Posterior vena cava (tissue), 2 donors: ENCODE measurements around the gene RCC2. TPM values are rescaled to one million over a fixed set of nuclear protein-coding genes. Genes with fewer than 3 reads are reported as not detected.
"Not testable (repeated sequence)": the region's sequence is repeated elsewhere in the genome, so short reads cannot be mapped to it uniquely, and the experiment has no call there.

ENCODE experiments used
- DNase-seq: peaks from one replicate; pipeline ENCODE4 v3.0.0-alpha.2; 2020; ENCODE audit warnings: low spot score
- intact Hi-C, 2 donors: fragments of 100-400 bp; cut with DNase I; formaldehyde crosslinking; loops; one replicate each; pipeline versions ENCODE4 v1.14.1 to v1.14.2; 2022 to 2023
- total RNA-seq, 2 donors: library from RNA; stranded (reverse); fragmentation: NEBNext Ultra II Directional; extraction: Animal tissue kit (Norgen Biotek cat#: 25700); gene quantifications; one replicate each; pipeline ENCODE4 v1.2.1, GENCODE V29; 2021
- donor health status: DM: yes; HTN: yes; CAD: no.
- donor health status: DM: yes; HTN: yes; CAD: no.

RCC2 gene
- total RNA-seq, 2 donors from 2014 or later = 17.3 to 22.2 TPM

DNA sequence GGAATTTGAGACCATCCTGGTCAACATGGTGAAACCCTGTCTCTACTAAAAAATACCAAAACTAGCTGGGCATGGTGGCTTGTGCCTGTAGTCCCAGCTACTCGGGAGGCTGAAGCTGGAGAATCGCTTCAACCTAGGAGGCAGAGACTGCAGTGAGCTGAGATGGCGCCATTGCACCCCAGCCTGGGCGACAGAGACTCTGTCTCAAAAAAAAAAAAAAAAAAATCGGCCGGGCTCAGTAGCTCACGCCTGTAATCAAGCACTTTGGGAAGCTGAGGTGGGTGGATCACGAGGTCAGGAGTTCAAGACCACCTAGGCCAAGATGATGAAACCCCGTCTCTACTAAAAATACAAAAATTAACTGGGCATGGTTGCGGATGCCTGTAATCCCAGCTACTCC lies 12.7 kb upstream of the RCC2 start:
- DNase-seq, intact Hi-C loops: not testable (repeated sequence)

GRCh38 chr1:17451731-17452130 lies 12.3 kb upstream of the RCC2 start:
- no peak for DNase-seq
- intact Hi-C loops = no loop called here

GRCh38 chr1:17447501-17447992 lies 8.1 kb upstream of the RCC2 start:
- DNase-seq = no peak
- intact Hi-C loops = no loop called here

- no peak for DNase-seq
- intact Hi-C loops = no loop called here
Measured at GRCh38 chr1:17442841-17443240, 3.4 kb upstream of the RCC2 start.

DNA sequence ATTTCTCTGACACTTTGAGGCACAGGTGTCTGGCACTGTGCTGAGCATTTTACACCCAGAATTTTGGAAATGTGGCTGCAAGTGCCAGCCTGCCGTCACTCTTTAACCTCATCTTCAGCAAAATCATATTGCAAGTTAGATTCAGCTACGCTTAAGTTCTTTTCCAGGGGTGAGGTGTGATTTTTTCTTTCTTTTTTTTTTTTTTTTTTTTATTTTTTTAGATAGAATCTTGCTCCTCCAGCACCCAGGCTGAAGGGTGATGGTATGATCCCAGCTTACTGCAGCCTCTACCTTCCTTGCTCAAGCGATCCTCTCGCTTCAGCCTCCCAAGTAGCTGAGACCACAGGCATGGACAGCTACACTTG lies 2.5 kb upstream of the RCC2 start:
- intact Hi-C loops = no loop called here
- DNase-seq = no peak

GRCh38 chr1:17441265-17441992 lies 2.0 kb upstream of the RCC2 start:
- DNase-seq = no peak
- intact Hi-C loops = no loop called here

DNA sequence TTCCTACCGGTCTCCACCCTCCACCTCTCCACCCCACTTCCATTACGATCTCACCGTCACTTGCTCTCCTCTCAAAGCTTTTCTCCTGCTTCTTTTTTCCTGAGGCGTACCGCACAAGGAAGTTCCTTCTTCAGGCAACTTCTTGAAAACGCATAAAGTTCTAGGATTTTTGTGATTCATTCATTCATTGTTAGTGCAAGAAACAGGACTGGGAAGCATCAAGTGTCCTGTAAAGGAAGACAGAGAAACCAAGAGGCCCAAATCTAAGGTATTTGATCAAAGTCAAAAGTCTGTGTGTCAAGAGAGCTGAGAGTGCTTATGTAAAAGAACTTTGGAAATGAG lies 1.3 kb upstream of the RCC2 start:
- DNase-seq = no peak
- intact Hi-C loops = no loop called here

GRCh38 chr1:17440074-17440826 lies 773 bp upstream of the RCC2 start:
- intact Hi-C loops = no loop called here
- no peak for DNase-seq

- intact Hi-C loops = no loop called here
- peak; percentile 92 for DNase-seq
Measured at GRCh38 chr1:17438318-17439249, 893 bp downstream of the RCC2 start.

DNA sequence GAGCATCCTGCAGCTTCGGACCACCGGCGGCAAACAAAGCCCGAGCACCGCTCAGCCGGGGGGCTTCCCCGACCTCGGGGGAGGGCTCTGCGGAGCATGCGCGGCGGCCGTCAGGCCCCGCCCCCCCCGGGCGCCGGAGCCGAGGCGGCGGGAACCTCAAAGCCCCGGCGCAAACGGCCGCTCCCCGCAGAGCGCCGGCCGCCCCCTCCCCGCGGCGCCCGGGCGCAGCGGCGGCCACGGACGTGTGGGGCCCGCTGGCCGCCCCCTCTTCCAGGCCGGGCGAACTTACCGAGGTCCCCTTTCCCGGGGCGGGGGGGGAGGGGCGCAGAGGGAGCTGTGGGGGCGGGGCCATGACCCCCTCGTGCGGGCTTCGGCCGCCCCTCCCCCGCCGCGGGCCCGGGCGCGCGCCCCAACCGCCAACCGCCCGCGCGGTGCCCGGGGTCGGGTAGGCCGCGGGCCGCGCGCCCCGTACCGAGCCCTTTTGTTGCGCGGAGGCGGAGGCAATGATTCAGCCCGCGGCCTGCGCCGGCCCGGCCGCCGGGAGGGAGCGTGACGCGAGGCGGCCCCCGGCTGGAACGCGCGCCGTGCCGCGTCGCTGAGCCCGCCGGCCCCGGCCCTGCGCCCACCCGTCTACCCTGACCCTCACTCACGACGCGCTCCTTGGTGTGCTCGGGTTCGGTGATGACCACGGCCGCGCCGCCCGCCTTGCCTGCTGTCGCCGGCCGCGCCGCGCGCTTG lies 1.7 kb downstream of the RCC2 start:
- DNase-seq = no peak
- intact Hi-C loops = no loop called here

DNA sequence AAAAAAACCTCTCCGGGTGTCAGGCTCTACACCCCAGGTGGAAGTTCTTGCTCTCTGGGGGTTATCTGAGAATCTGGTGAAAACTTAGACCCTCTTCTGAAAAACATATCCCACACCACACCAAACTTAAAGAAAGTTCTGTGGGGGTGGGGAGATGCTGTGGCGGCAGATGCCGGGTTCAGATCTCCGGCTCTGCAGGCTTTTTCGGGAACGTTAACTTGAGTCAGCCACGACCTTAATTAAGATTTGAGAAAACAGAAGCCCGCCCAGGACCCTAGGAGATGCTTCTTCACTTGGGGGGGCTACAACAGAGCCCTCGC lies 2.3 kb downstream of the RCC2 start:
- DNase-seq = no peak
- intact Hi-C loops = no loop called here

- intact Hi-C loops = no loop called here
- DNase-seq = no peak
Measured at GRCh38 chr1:17436380-17437174, 2.9 kb downstream of the RCC2 start.

DNA sequence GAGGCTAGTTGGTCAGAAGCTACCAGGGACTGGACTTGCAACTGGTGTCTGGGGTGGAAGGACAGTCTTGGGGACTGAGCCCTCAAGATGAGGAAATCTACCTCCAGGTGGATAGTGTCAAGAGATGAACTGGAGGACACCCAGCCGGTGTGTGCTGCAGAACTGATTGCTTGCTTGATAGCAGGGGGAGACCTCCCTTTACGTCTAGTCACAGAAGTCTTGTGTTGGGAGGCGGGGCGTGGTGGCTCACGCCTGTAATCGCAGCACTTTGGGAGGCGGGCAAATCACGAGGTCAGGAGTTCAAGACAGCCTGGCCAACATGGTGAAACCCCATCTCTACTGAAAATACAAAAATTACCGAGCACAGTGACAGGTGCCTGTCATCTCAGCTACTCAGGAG lies 4.9 kb downstream of the RCC2 start:
- intact Hi-C loops = no loop called here
- DNase-seq = no peak

DNA sequence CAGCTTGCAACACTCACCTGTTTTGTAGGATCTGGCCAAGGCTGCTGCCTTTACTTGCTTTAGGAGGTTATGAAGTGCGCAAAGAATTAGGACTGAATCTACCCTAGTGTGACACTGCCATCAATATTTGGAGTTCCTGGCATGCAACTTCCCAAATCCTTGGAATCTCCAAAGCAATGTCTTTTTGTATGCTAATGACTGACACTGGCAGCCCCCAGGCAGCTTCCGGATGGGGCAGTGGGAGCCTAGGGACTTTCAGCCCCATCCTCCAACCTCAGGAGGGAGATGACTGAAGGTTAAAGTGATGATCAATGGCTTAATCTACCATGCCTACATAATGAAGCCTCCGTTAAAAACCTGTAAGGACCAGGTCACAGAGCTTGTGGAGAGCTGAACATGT lies 5.5 kb downstream of the RCC2 start:
- no peak for DNase-seq
- intact Hi-C loops = no loop called here

DNA sequence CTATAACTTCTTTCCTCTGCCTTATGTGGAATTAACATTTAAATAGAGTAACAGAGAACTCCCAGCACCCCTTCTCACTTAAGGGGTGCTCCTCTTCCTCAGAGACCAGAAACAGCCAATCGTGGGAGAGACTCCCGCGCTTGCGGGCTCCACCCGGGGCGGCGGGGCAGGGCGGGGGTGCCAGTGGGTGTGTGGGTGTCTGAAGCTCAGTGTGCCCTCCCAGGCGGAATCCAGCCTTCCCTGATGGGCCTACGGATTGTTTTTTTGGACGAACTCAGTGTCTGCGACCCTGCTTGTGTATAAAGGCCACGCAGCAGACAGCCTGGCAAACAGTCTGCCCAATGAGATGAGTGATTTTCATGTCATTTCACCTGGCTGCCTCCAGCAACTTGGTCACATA lies 6.2 kb downstream of the RCC2 start:
- intact Hi-C loops = no loop called here
- DNase-seq = no peak

GRCh38 chr1:17432412-17432811 lies 7.1 kb downstream of the RCC2 start:
- intact Hi-C loops = no loop called here
- no peak for DNase-seq

GRCh38 chr1:17429183-17429582 lies 10.3 kb downstream of the RCC2 start:
- intact Hi-C loops = no loop called here
- DNase-seq = no peak

DNA sequence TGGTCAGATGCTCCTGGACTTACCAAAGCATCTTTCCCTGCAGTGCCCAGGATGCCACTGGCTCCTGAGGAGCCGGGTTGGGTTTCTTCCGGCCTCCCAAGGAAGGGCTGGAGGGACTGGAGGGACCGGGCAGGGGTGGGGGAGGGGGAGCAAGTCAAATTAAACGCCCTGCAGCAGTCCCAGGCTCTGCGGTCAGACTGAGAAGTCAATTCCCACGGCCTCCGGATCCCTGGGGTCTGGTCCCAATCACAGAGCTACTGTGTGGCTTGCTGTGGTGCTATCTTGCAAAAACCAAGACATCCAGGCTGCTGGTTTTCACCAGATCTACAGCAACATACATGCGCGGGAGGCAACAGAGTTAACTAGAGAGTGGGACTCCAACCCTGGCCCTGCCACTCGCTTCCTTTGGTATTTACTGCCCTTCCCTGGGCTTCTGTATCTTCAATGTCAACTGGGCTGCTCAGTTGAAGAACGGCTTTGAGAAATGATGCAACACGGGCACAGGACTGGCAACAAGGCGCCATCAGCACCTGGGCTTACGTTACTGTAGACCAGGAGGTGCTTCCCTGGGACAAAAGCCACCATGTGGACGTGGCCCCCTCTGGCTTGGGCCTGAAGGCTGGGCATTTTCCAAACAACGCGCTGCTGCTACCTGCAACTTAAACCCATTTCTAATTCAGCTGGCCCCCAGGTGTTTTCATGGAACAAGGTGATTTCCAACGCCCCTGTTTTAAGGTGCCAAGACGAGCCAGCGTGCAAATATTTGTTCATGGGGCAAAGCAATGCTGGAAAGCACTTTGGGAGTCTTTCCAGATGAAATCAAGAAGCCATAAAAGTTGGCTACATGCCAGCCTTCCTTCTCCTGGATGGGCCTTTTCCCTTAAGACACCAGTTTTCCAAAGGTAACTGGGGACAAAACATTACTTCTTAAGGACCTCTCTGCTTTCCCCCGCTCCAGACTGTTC lies 11.5 kb downstream of the RCC2 start:
- DNase-seq = no peak
- intact Hi-C loops = no loop called here
